IMR-90 (cell line): ENCODE results near the gene GRID1. TPM values are rescaled to one million over a fixed set of nuclear protein-coding genes. Genes with fewer than 3 reads are reported as not detected.

Source experiments
- ATAC-seq: fragments of 200-7000 bp; cut with Tn5 transposase; 2 replicates; pipeline ENCODE4 v1.9.1; 2020; ENCODE audit warnings: low read depth, mild to moderate bottlenecking, moderate library complexity
- BruUV-seq: library from RNA; stranded (reverse); fragments of 400-500 nt; replicated peaks from 2 replicates; lab custom pipeline; 2021; lab: Mats Ljungman, UMichigan
- CTCF ChIA-PET: fragments of 300-600 bp; formaldehyde crosslinking; extraction: SDS; loops from one replicate; lab custom pipeline; 2021; ENCODE audit warnings: antibody characterized with exemption; lab: Yijun Ruan, JAX
- POLR2A ChIA-PET: fragments of 300-600 bp; sonication (Branson Sonifier 250); formaldehyde crosslinking; loops from one replicate; lab custom pipeline; 2022; ENCODE audit warnings: antibody characterized with exemption; ENCODE audit not compliant: unreplicated experiment; lab: Charles Lee
- DNase-seq: peaks from one replicate; pipeline ENCODE4 v3.0.0; 2013
- H2AFZ ChIP-seq: replicated peaks from 2 replicates; pipeline ENCODE3; 2013; ENCODE audit warnings: low read length, mild to moderate bottlenecking; ENCODE audit not compliant: poor library complexity
- H2AK5ac ChIP-seq: 2 replicates; pipeline ENCODE4 v1.6.1; 2013; ENCODE audit warnings: low read depth, low read length, inconsistent platforms
- H2AK9ac ChIP-seq: replicated peaks from 2 replicates; pipeline ENCODE3; 2013; ENCODE audit warnings: mild to moderate bottlenecking, low read depth, low read length, moderate library complexity; ENCODE audit not compliant: poor library complexity
- H2BK120ac ChIP-seq: 2 replicates; pipeline ENCODE4 v1.6.1; 2013; ENCODE audit warnings: low read depth, low read length, inconsistent platforms
- H2BK15ac ChIP-seq: 3 replicates; pipeline ENCODE4 v1.6.1; 2013; ENCODE audit warnings: low read depth, low read length, inconsistent platforms
- H2BK20ac ChIP-seq: 2 replicates; pipeline ENCODE4 v1.6.1; 2013; ENCODE audit warnings: low read depth, mild to moderate bottlenecking, inconsistent platforms, low read length, moderate library complexity
- H2BK5ac ChIP-seq: 2 replicates; pipeline ENCODE4 v1.6.1; 2013; ENCODE audit warnings: mild to moderate bottlenecking, low read depth, low read length, inconsistent platforms; ENCODE audit not compliant: poor library complexity, severe bottlenecking
- H3K14ac ChIP-seq: replicated peaks from 2 replicates; pipeline ENCODE4 v1.6.1; 2013; ENCODE audit warnings: low read depth, low read length, inconsistent platforms
- H3K18ac ChIP-seq: 2 replicates; pipeline ENCODE4 v1.6.1; 2013; ENCODE audit warnings: low read depth, low read length, control low read depth
- H3K23ac ChIP-seq: 2 replicates; pipeline ENCODE4 v1.6.1; 2013; ENCODE audit warnings: low read depth, low read length, inconsistent platforms
- H3K27ac ChIP-seq: 2 replicates; pipeline ENCODE4 v1.5.1; 2013; ENCODE audit warnings: mild to moderate bottlenecking, control low read depth, low read length; ENCODE audit not compliant: insufficient read depth
- H3K27me3 ChIP-seq: 2 replicates; pipeline ENCODE4 v1.6.1; 2013; ENCODE audit warnings: low read length; ENCODE audit not compliant: control insufficient read depth, insufficient read depth
- H3K36me3 ChIP-seq: 2 replicates; pipeline ENCODE4 v1.6.1; 2013; ENCODE audit warnings: low read length, mixed read lengths; ENCODE audit not compliant: control insufficient read depth, insufficient read depth
- H3K4ac ChIP-seq: 2 replicates; pipeline ENCODE4 v1.6.1; 2013; ENCODE audit warnings: low read depth, low read length, inconsistent platforms
- H3K4me1 ChIP-seq: 2 replicates; pipeline ENCODE4 v1.6.1; 2013; ENCODE audit warnings: low read length, mixed read lengths; ENCODE audit not compliant: control insufficient read depth, insufficient read depth
- H3K4me2 ChIP-seq: 2 replicates; pipeline ENCODE4 v1.6.1; 2013; ENCODE audit warnings: low read depth, mild to moderate bottlenecking, control low read depth, low read length, moderate library complexity
- H3K4me3 ChIP-seq: 2 replicates; pipeline ENCODE4 v1.5.1; 2013; ENCODE audit warnings: low read depth, mild to moderate bottlenecking, control low read depth, low read length, moderate library complexity; ENCODE audit not compliant: insufficient read depth
- H3K56ac ChIP-seq: 2 replicates; pipeline ENCODE4 v1.6.1; 2013; ENCODE audit warnings: low read length, inconsistent platforms; ENCODE audit not compliant: insufficient read depth; ENCODE audit errors: extremely low read depth
- H3K79me1 ChIP-seq, 2 experiments: 2 replicates each; pipeline ENCODE4 v1.6.1; 2013; ENCODE audit warnings: low read length in 2 of 2, inconsistent platforms in 1 of 2, low read depth in 1 of 2
- H3K9ac ChIP-seq: 2 replicates; pipeline ENCODE4 v1.6.1; 2013; ENCODE audit warnings: low read depth, low read length, control low read depth
- H3K9me1 ChIP-seq: 2 replicates; pipeline ENCODE4 v1.6.1; 2013; ENCODE audit warnings: low read length, inconsistent platforms; ENCODE audit not compliant: insufficient read depth
- H3K9me3 ChIP-seq: 2 replicates; pipeline ENCODE4 v1.6.1; 2013; ENCODE audit warnings: low read length; ENCODE audit not compliant: control insufficient read depth, insufficient read depth
- H4K20me1 ChIP-seq: 2 replicates; pipeline ENCODE4 v1.6.1; 2013; ENCODE audit warnings: low read length, inconsistent platforms; ENCODE audit not compliant: insufficient read depth
- H4K5ac ChIP-seq: 2 replicates; pipeline ENCODE4 v1.6.1; 2013; ENCODE audit warnings: mild to moderate bottlenecking, low read depth, low read length, control low read depth
- H4K8ac ChIP-seq, 2 experiments: 2 replicates each; pipeline ENCODE4 v1.6.1; 2013; ENCODE audit warnings: low read depth in 2 of 2, low read length in 2 of 2, control low read depth in 1 of 2, inconsistent platforms in 1 of 2
- H4K91ac ChIP-seq: 2 replicates; pipeline ENCODE4 v1.6.1; 2013; ENCODE audit warnings: low read depth, low read length, inconsistent platforms; ENCODE audit not compliant: insufficient read depth
- CEBPB ChIP-seq: IDR thresholded peaks from 2 replicates; pipeline ENCODE4 v1.6.1; 2012; ENCODE audit warnings: low read depth, low read length, improper control_type of control experiment
- MAFK ChIP-seq: IDR thresholded peaks from 2 replicates; pipeline ENCODE4 v1.6.1; 2012; ENCODE audit warnings: low read depth, low read length, improper control_type of control experiment
- RCOR1 ChIP-seq: IDR thresholded peaks from 2 replicates; pipeline ENCODE4 v1.6.1; 2012; ENCODE audit warnings: mild to moderate bottlenecking, low read length, improper control_type of control experiment; ENCODE audit not compliant: insufficient replicate concordance
- RFX5 ChIP-seq: IDR thresholded peaks from 2 replicates; pipeline ENCODE4 v1.8.0; 2012; ENCODE audit warnings: low read depth, mild to moderate bottlenecking, low read length, moderate library complexity
- WGBS, 2 experiments: methylation state at CpG; one replicate each; pipeline versions ENCODE4 v1.1.5 to v1.1.7; 2013; ENCODE audit warnings: missing lambda C conversion rate in 2 of 2; ENCODE audit not compliant: insufficient read length in 1 of 2; ENCODE audit errors: extremely low coverage in 2 of 2; 5-methylcytosine and 5-hydroxymethylcytosine counted together
- dilution Hi-C: fragments of 300-500 bp; cut with HindIII; formaldehyde crosslinking; loops from one replicate; pipeline ENCODE4 v1.14.3; 2018; ENCODE audit warnings: low sequenced_read_pairs; ENCODE audit not compliant: unreplicated experiment
- in situ Hi-C: fragments of 300-500 bp; cut with MboI; formaldehyde crosslinking; loops from 3 replicates; pipeline ENCODE4 v1.14.3; 2019; ENCODE audit warnings: low sequenced_read_pairs, inconsistent platforms, mixed read lengths
- intact Hi-C: fragments of 100-400 bp; cut with micrococcal nuclease; formaldehyde crosslinking; loops from 2 replicates; pipeline ENCODE4 v1.10.0; 2022
- polyA plus RNA-seq, 3 experiments: library from polyadenylated mRNA; depleted of rRNA; stranded (reverse); fragments of >200 nt; gene quantifications; 2 replicates each; pipeline ENCODE4 v1.2.3, GENCODE V29; 2012; ENCODE audit warnings: low replicate concordance in 1 of 3
- total RNA-seq: library from RNA; depleted of rRNA; stranded (reverse); fragments of >200 nt; gene quantifications from 2 replicates; pipeline ENCODE4 v1.2.3, GENCODE V29; 2012

Gene GRID1
- total and polyA plus RNA-seq, 2 of the 4 experiments (the other 2 are of a cell fraction) = not detected

GRCh38 chr10:85614981-85615380 is 751.6 kb downstream of the GRID1 start:
- TF ChIP-seq CEBPB (no peak), RFX5 (no peak), MAFK (no peak), RCOR1 (no peak)
- intact Hi-C loops (no loop called here), dilution Hi-C loops (no loop called here), in situ Hi-C loops (no loop called here)
- Histone ChIP-seq H3K36me3 (no peaks in the 10 kb centered on the region), H3K23ac (no peak overlapping the region), H4K8ac (no peak overlapping the region), H3K4me1 (no peaks in the 10 kb centered on the region), H3K9ac (no peak overlapping the region), H2BK120ac (no peak overlapping the region), H2BK15ac (no peak overlapping the region), H3K14ac (no peak overlapping the region), H2AK5ac (no peak overlapping the region), H3K9me1 (no peaks in the 10 kb centered on the region), H4K91ac (no peak overlapping the region), H3K4me2 (no peak overlapping the region), H2BK20ac (no peak overlapping the region), H3K79me1 (no peaks in the 10 kb centered on the region), H2AFZ (no peak overlapping the region), H3K27me3 (no peaks in the 10 kb centered on the region), H3K9me3 (peaks cover 30% of the 10 kb centered on the region), H4K20me1 (no peaks in the 10 kb centered on the region), H3K4me3 (no peak overlapping the region), H2BK5ac (no peak overlapping the region), H4K5ac (no peak overlapping the region), H2AK9ac (no peak overlapping the region), H3K56ac (no peak overlapping the region), H3K27ac (no peak overlapping the region), H3K4ac (no peak overlapping the region), H3K18ac (no peak overlapping the region)
- ChIA-PET CTCF (no interaction called here), POLR2A (no interaction called here)
- no CpG with 5 or more reads among the region's 2 CpGs for WGBS, 2 experiments
- ATAC-seq = no peak
- DNase-seq = no peak
- no TSS peak for BruUV-seq
